EH (cell line): Measurements from ENCODE around the gene EXD3.
"Not testable (repeated sequence)": the region's sequence is repeated elsewhere in the genome, so short reads cannot be mapped to it uniquely, and the experiment has no call there.

Experiments used
- DNase-seq: peaks from one replicate; pipeline ENCODE4 v3.0.0-alpha.2; 2015; ENCODE audit warnings: low read depth

EXD3 gene

GRCh38 chr9:137458194-137459151, 35.5 kb upstream of the EXD3 start:
- peak; percentile 36 for DNase-seq

- no peak for DNase-seq
Measured at GRCh38 chr9:137457406-137458193, 34.6 kb upstream of the EXD3 start.

GRCh38 chr9:137456864-137457405, 34.0 kb upstream of the EXD3 start:
- DNase-seq: no peak

GRCh38 chr9:137456061-137456863, 33.3 kb upstream of the EXD3 start:
- peak; percentile 54 for DNase-seq

GRCh38 chr9:137455359-137455991, 32.5 kb upstream of the EXD3 start:
- DNase-seq: no peak

GRCh38 chr9:137454597-137455358, 31.8 kb upstream of the EXD3 start:
- DNase-seq: no peak

- DNase-seq: peak; percentile 22
Measured at GRCh38 chr9:137454145-137454596, 31.2 kb upstream of the EXD3 start.

- DNase-seq: peak; percentile 79
Measured at GRCh38 chr9:137453643-137454081, 30.7 kb upstream of the EXD3 start.

GRCh38 chr9:137452761-137453642, 30.0 kb upstream of the EXD3 start:
- no peak for DNase-seq

GRCh38 chr9:137452006-137452760, 29.2 kb upstream of the EXD3 start:
- no peak for DNase-seq

- DNase-seq: not testable (repeated sequence)
Measured at GRCh38 chr9:137451264-137452005, 28.5 kb upstream of the EXD3 start.

GRCh38 chr9:137450539-137451222, 27.7 kb upstream of the EXD3 start:
- not testable (repeated sequence) for DNase-seq

GRCh38 chr9:137449931-137450538, 27.1 kb upstream of the EXD3 start:
- no peak for DNase-seq

- DNase-seq: no peak
Measured at GRCh38 chr9:137449081-137449844, 26.3 kb upstream of the EXD3 start.

GRCh38 chr9:137448602-137448962, 25.6 kb upstream of the EXD3 start:
- DNase-seq: no peak
